ENCODE data around the gene TMEM232. TPM values are rescaled to one million over a fixed set of nuclear protein-coding genes. Genes with fewer than 3 reads are reported as not detected.

Gene TMEM232
- total and polyA plus RNA-seq, 9 of the 15 experiments (the other 6 are each of a cell fraction or from before 2014, with no cell fraction given): 0.09 to 2.2 (median 0.41) TPM

DNA sequence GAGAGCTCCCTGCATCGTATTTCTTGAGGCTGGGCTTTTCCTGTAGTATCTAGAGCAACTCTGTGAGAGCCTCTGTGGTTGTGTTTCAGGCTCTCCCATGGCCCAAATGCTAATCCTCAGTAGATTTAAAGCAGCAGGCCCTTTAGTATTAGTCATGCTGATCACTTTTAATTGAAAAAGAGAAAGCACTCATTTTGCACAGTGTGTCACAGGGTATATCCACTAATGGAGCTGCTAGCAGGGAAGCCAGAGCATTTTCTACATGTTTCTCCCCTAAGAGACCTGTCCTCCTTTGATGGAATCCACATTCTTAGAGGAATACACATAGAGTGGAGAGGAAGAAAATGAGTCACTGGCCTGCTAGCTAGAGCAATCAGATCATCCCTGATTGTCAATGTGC lies 348.5 kb downstream of the TMEM232 start (continued):
- TF ChIP-seq, protein P1, sequence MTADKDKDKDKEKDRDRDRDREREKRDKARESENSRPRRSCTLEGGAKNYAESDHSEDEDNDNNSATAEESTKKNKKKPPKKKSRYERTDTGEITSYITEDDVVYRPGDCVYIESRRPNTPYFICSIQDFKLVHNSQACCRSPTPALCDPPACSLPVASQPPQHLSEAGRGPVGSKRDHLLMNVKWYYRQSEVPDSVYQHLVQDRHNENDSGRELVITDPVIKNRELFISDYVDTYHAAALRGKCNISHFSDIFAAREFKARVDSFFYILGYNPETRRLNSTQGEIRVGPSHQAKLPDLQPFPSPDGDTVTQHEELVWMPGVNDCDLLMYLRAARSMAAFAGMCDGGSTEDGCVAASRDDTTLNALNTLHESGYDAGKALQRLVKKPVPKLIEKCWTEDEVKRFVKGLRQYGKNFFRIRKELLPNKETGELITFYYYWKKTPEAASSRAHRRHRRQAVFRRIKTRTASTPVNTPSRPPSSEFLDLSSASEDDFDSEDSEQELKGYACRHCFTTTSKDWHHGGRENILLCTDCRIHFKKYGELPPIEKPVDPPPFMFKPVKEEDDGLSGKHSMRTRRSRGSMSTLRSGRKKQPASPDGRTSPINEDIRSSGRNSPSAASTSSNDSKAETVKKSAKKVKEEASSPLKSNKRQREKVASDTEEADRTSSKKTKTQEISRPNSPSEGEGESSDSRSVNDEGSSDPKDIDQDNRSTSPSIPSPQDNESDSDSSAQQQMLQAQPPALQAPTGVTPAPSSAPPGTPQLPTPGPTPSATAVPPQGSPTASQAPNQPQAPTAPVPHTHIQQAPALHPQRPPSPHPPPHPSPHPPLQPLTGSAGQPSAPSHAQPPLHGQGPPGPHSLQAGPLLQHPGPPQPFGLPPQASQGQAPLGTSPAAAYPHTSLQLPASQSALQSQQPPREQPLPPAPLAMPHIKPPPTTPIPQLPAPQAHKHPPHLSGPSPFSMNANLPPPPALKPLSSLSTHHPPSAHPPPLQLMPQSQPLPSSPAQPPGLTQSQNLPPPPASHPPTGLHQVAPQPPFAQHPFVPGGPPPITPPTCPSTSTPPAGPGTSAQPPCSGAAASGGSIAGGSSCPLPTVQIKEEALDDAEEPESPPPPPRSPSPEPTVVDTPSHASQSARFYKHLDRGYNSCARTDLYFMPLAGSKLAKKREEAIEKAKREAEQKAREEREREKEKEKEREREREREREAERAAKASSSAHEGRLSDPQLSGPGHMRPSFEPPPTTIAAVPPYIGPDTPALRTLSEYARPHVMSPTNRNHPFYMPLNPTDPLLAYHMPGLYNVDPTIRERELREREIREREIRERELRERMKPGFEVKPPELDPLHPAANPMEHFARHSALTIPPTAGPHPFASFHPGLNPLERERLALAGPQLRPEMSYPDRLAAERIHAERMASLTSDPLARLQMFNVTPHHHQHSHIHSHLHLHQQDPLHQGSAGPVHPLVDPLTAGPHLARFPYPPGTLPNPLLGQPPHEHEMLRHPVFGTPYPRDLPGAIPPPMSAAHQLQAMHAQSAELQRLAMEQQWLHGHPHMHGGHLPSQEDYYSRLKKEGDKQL (CRISPR knock-in tag; IDR thresholded peaks at IDR 0.05; ENCODE audit: borderline replicate concordance): no peak
- TF ChIP-seq TBP (optimal IDR thresholded peaks at IDR 0.05; ENCODE audit: low read depth, low read length) (no peak), HMG20B (CRISPR knock-in tag; IDR thresholded peaks at IDR 0.05) (no peak), POU5F1 (IDR thresholded peaks at IDR 0.05; ENCODE audit: borderline replicate concordance, low read depth, low read length, partially characterized antibody) (no peak), XRCC4 (IDR thresholded peaks at IDR 0.05; ENCODE audit: extremely low read depth, insufficient read depth, insufficient read length) (no peak), RNF2 (IDR thresholded peaks at IDR 0.05) (no peak)
- TF ChIP-seq, protein P2, sequence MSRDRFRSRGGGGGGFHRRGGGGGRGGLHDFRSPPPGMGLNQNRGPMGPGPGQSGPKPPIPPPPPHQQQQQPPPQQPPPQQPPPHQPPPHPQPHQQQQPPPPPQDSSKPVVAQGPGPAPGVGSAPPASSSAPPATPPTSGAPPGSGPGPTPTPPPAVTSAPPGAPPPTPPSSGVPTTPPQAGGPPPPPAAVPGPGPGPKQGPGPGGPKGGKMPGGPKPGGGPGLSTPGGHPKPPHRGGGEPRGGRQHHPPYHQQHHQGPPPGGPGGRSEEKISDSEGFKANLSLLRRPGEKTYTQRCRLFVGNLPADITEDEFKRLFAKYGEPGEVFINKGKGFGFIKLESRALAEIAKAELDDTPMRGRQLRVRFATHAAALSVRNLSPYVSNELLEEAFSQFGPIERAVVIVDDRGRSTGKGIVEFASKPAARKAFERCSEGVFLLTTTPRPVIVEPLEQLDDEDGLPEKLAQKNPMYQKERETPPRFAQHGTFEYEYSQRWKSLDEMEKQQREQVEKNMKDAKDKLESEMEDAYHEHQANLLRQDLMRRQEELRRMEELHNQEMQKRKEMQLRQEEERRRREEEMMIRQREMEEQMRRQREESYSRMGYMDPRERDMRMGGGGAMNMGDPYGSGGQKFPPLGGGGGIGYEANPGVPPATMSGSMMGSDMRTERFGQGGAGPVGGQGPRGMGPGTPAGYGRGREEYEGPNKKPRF (IDR thresholded peaks at IDR 0.05; ENCODE audit: low read depth, low read length): no peak
- TF ChIP-seq, protein P3, sequence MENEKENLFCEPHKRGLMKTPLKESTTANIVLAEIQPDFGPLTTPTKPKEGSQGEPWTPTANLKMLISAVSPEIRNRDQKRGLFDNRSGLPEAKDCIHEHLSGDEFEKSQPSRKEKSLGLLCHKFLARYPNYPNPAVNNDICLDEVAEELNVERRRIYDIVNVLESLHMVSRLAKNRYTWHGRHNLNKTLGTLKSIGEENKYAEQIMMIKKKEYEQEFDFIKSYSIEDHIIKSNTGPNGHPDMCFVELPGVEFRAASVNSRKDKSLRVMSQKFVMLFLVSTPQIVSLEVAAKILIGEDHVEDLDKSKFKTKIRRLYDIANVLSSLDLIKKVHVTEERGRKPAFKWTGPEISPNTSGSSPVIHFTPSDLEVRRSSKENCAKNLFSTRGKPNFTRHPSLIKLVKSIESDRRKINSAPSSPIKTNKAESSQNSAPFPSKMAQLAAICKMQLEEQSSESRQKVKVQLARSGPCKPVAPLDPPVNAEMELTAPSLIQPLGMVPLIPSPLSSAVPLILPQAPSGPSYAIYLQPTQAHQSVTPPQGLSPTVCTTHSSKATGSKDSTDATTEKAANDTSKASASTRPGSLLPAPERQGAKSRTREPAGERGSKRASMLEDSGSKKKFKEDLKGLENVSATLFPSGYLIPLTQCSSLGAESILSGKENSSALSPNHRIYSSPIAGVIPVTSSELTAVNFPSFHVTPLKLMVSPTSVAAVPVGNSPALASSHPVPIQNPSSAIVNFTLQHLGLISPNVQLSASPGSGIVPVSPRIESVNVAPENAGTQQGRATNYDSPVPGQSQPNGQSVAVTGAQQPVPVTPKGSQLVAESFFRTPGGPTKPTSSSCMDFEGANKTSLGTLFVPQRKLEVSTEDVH (IDR thresholded peaks at IDR 0.05; ENCODE audit: low read depth, partially characterized antibody): no peak
